Panc1 (cell line): ENCODE results near the gene ZHX3. TPM values are rescaled to one million over a fixed set of nuclear protein-coding genes. Genes with fewer than 3 reads are reported as not detected.
"Not testable (repeated sequence)": the region's sequence is repeated elsewhere in the genome, so short reads cannot be mapped to it uniquely, and the experiment has no call there.

Experiments used
- ATAC-seq: fragments of 200-7000 bp; cut with Tn5 transposase; 2 replicates; pipeline ENCODE4 v1.9.1; 2020; ENCODE audit warnings: mild to moderate bottlenecking, moderate library complexity
- BruUV-seq: library from RNA; stranded (reverse); fragments of 400-500 nt; replicated peaks from 2 replicates; lab custom pipeline; 2021; lab: Mats Ljungman, UMichigan
- CTCF ChIA-PET: fragments of 300-600 bp; sonication (Branson Sonifier 250); formaldehyde crosslinking; loops from one replicate; lab custom pipeline; 2022; ENCODE audit warnings: antibody characterized with exemption; lab: Charles Lee
- POLR2A ChIA-PET: fragments of 300-600 bp; sonication (Branson Sonifier 250); formaldehyde crosslinking; loops from one replicate; lab custom pipeline; 2022; ENCODE audit warnings: antibody characterized with exemption; lab: Charles Lee
- DNase-seq: peaks from one replicate; pipeline ENCODE4 v3.0.0-alpha.2; 2010; ENCODE audit warnings: low read depth, low spot score
- H3K27ac ChIP-seq: 2 replicates; pipeline ENCODE4 v1.5.1; 2011; ENCODE audit warnings: mild to moderate bottlenecking, low read length, inconsistent platforms
- H3K27me3 ChIP-seq: fragments of 200-500 bp; sonication (Bioruptor generic); 2 replicates; pipeline ENCODE4 v1.6.0; 2014; ENCODE audit warnings: low read length, inconsistent platforms; ENCODE audit not compliant: control insufficient read depth, insufficient read depth
- H3K36me3 ChIP-seq: fragments of 200-500 bp; sonication (Bioruptor generic); 2 replicates; pipeline ENCODE4 v1.5.1; 2014; ENCODE audit warnings: inconsistent platforms, mild to moderate bottlenecking, low read length, moderate library complexity; ENCODE audit not compliant: control insufficient read depth, insufficient read depth
- H3K4me1 ChIP-seq: 2 replicates; pipeline ENCODE4 v1.5.1; 2011; ENCODE audit warnings: inconsistent platforms, mild to moderate bottlenecking, low read length, moderate library complexity; ENCODE audit not compliant: control insufficient read depth, insufficient read depth
- H3K4me3 ChIP-seq, 2 experiments: 2 replicates each; pipeline ENCODE4 v1.5.1; 2011 to 2012; ENCODE audit warnings: low read depth in 2 of 2, low read length in 2 of 2, mild to moderate bottlenecking in 2 of 2, inconsistent platforms in 1 of 2, moderate library complexity in 1 of 2
- H3K9me3 ChIP-seq: fragments of 200-500 bp; sonication (Bioruptor generic); 2 replicates; pipeline ENCODE4 v1.5.1; 2014; ENCODE audit warnings: low read depth, mild to moderate bottlenecking, inconsistent platforms, low read length, moderate library complexity; ENCODE audit not compliant: control insufficient read depth, insufficient read depth
- POLR2AphosphoS5 ChIP-seq: IDR thresholded peaks from 2 replicates; pipeline ENCODE4 v1.6.1; 2012; ENCODE audit warnings: mild to moderate bottlenecking, low read depth, low read length, moderate library complexity
- REST ChIP-seq, 2 experiments: IDR thresholded peaks; 2 replicates each; pipeline ENCODE4 v1.6.1; 2011 to 2012; ENCODE audit warnings: low read depth in 2 of 2, control low read depth in 1 of 2, low read length in 1 of 2, mild to moderate bottlenecking in 1 of 2, moderate library complexity in 1 of 2; ENCODE audit not compliant: insufficient read depth in 1 of 2
- SIN3A ChIP-seq: IDR thresholded peaks from 2 replicates; pipeline ENCODE4 v1.6.1; 2012; ENCODE audit warnings: low read depth, mild to moderate bottlenecking, low read length, moderate library complexity, borderline replicate concordance; ENCODE audit not compliant: insufficient read depth
- TCF7L2 ChIP-seq: IDR thresholded peaks from 2 replicates; pipeline ENCODE4 v1.6.1; 2011; ENCODE audit warnings: mild to moderate bottlenecking, low read depth, low read length, inconsistent platforms
- in situ Hi-C: cut with HindIII; loops from 2 replicates; pipeline ENCODE4 v1.10.0; 2016; ENCODE audit warnings: low sequenced_read_pairs, low pct_unique_long_range_greater_than_20kb
- intact Hi-C: fragments of 100-400 bp; cut with micrococcal nuclease; formaldehyde crosslinking; loops from one replicate; pipeline ENCODE4 v1.10.0; 2022; ENCODE audit not compliant: unreplicated experiment
- total RNA-seq: library from RNA; stranded (reverse); gene quantifications from one replicate; pipeline ENCODE4 v1.2.1, GENCODE V29; 2021; ENCODE audit not compliant: unreplicated experiment
- TF ChIP-seq, protein P1 (sequence below): fragments of 450-650 bp; IDR thresholded peaks from 2 replicates; pipeline ENCODE4 v1.5.1; 2017; ENCODE audit warnings: mild to moderate bottlenecking

ZHX3 gene
- total RNA-seq, 1 experiment from 2014 or later = 19.8 TPM

- H3K36me3 ChIP-seq, CTCF ChIA-PET, POLR2A ChIA-PET, H3K9me3 ChIP-seq, ATAC-seq, H3K4me3 ChIP-seq, in situ Hi-C loops, H3K27ac ChIP-seq, H3K27me3 ChIP-seq, DNase-seq, BruUV-seq, intact Hi-C loops, H3K4me1 ChIP-seq: not testable (repeated sequence)
These were observed 5.5 kb downstream of the ZHX3 start for GRCh38 chr20:41312009-41312408.

DNA sequence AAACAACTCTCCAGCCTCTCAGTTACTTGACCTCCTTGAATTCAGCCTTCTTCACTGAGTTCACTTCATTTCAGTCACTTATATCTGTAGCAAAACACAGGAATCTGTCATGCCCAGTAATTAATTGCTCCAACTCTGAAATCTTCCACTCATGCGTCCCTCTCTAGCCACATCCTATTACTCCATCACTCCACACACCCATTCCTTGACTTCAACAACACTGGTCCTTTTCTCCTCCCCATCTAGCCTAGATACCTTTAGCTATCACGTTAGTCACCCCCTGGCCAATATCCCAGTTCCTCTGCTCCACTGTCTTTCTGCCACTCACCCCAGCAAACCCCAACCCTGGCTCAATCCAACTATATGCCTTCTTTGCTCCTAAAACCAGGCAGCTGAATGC, 7.7 kb downstream of the ZHX3 start:
- Histone ChIP-seq H3K27me3 (no peaks in the 10 kb centered on the region), H3K36me3 (no peaks in the 10 kb centered on the region), H3K27ac (no peak overlapping the region), H3K4me3 (no peak overlapping the region), H3K4me1 (no peaks in the 10 kb centered on the region), H3K9me3 (no peaks in the 10 kb centered on the region)
- intact Hi-C loops = no loop called here
- in situ Hi-C loops = no loop called here
- ChIA-PET POLR2A (interaction anchor here (0.6 kb wide), 1 partner anchor 272 kb away, joined by 4 read pairs; no protein-coding TSS in a partner anchor), CTCF (interaction anchor here (0.7 kb wide), 1 partner anchor 188 kb away, joined by 5 read pairs; no protein-coding TSS in a partner anchor)
- ATAC-seq (no peak), DNase-seq (no peak)
- no TSS peak for BruUV-seq
- TF ChIP-seq SIN3A = no peak
- no peak for TF ChIP-seq REST (IDR thresholded peaks at IDR 0.05; ENCODE audit: insufficient read depth in 1 of 2, low read depth in 2 of 2, low read length in 1 of 2)
- no peak for TF ChIP-seq TCF7L2
- no peak for TF ChIP-seq POLR2AphosphoS5

- Histone ChIP-seq H3K36me3 (no peaks in the 10 kb centered on the region), H3K27ac (no peak overlapping the region), H3K27me3 (no peaks in the 10 kb centered on the region), H3K4me3 (no peak overlapping the region), H3K4me1 (no peaks in the 10 kb centered on the region), H3K9me3 (no peaks in the 10 kb centered on the region)
- POLR2A ChIA-PET = no interaction called here
- BruUV-seq = no TSS peak
- DNase-seq = no peak
- in situ Hi-C loops = no loop called here
- no peak for TF ChIP-seq SIN3A
- TF ChIP-seq REST (IDR thresholded peaks at IDR 0.05; ENCODE audit: insufficient read depth in 1 of 2, low read depth in 2 of 2, low read length in 1 of 2) = no peak
- TF ChIP-seq, protein P1, sequence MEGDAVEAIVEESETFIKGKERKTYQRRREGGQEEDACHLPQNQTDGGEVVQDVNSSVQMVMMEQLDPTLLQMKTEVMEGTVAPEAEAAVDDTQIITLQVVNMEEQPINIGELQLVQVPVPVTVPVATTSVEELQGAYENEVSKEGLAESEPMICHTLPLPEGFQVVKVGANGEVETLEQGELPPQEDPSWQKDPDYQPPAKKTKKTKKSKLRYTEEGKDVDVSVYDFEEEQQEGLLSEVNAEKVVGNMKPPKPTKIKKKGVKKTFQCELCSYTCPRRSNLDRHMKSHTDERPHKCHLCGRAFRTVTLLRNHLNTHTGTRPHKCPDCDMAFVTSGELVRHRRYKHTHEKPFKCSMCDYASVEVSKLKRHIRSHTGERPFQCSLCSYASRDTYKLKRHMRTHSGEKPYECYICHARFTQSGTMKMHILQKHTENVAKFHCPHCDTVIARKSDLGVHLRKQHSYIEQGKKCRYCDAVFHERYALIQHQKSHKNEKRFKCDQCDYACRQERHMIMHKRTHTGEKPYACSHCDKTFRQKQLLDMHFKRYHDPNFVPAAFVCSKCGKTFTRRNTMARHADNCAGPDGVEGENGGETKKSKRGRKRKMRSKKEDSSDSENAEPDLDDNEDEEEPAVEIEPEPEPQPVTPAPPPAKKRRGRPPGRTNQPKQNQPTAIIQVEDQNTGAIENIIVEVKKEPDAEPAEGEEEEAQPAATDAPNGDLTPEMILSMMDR = no peak
- CTCF ChIA-PET = no interaction called here
- ATAC-seq = no peak
- intact Hi-C loops = no loop called here
These were observed 8.7 kb downstream of the ZHX3 start for GRCh38 chr20:41308726-41309413.
